ENCODE results near the gene SLC29A4.

GRCh38 chr7:5320802-5321396, 38.2 kb downstream of the SLC29A4 start:
- no peak for TF ChIP-seq JUND (IDR thresholded peaks at IDR 0.05; ENCODE audit: low read length)
- TF ChIP-seq POLR2A (IDR thresholded peaks at IDR 0.05; ENCODE audit: control extremely low read depth in 1 of 2, low read depth in 2 of 2, low read length in 2 of 2), result no peak
- no peak for TF ChIP-seq ATF3 (IDR thresholded peaks at IDR 0.05; ENCODE audit: insufficient read depth, low read depth, low read length)
- TF ChIP-seq CTCF (IDR thresholded peaks at IDR 0.05; ENCODE audit: control extremely low read depth in 1 of 3, insufficient read depth in 1 of 3, low read depth in 1 of 3, low read length in 3 of 3), result no peak
- no peak for TF ChIP-seq E2F6 (IDR thresholded peaks at IDR 0.05)
- TF ChIP-seq RAD21 (IDR thresholded peaks at IDR 0.05 in 1 of 2, conservative IDR thresholded peaks at IDR 0.05 in 1 of 2; ENCODE audit: low read depth in 2 of 2, low read length in 2 of 2), result no peak
- TF ChIP-seq USF2 (IDR thresholded peaks at IDR 0.05; ENCODE audit: low read length), result no peak
- no peak for TF ChIP-seq ATF2 (IDR thresholded peaks at IDR 0.05; ENCODE audit: low read length)
- no peak for TF ChIP-seq SUZ12 (IDR thresholded peaks at IDR 0.05; ENCODE audit: low read length)
- TF ChIP-seq SIN3A (conservative IDR thresholded peaks at IDR 0.05 in 1 of 2, IDR thresholded peaks at IDR 0.05 in 1 of 2; ENCODE audit: low read depth in 1 of 2, low read length in 2 of 2), result no peak
- no peak for TF ChIP-seq CHD2 (IDR thresholded peaks at IDR 0.05; ENCODE audit: low read length)
- no peak for TF ChIP-seq EZH2 (IDR thresholded peaks at IDR 0.05; ENCODE audit: low read depth, low read length, severe bottlenecking)
